ENCODE data around the gene CFTR.

DNA sequence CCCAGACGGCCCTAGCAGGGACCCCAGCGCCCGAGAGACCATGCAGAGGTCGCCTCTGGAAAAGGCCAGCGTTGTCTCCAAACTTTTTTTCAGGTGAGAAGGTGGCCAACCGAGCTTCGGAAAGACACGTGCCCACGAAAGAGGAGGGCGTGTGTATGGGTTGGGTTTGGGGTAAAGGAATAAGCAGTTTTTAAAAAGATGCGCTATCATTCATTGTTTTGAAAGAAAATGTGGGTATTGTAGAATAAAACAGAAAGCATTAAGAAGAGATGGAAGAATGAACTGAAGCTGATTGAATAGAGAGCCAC lies 184 bp downstream of the CFTR start:
- TF ChIP-seq, protein P1, sequence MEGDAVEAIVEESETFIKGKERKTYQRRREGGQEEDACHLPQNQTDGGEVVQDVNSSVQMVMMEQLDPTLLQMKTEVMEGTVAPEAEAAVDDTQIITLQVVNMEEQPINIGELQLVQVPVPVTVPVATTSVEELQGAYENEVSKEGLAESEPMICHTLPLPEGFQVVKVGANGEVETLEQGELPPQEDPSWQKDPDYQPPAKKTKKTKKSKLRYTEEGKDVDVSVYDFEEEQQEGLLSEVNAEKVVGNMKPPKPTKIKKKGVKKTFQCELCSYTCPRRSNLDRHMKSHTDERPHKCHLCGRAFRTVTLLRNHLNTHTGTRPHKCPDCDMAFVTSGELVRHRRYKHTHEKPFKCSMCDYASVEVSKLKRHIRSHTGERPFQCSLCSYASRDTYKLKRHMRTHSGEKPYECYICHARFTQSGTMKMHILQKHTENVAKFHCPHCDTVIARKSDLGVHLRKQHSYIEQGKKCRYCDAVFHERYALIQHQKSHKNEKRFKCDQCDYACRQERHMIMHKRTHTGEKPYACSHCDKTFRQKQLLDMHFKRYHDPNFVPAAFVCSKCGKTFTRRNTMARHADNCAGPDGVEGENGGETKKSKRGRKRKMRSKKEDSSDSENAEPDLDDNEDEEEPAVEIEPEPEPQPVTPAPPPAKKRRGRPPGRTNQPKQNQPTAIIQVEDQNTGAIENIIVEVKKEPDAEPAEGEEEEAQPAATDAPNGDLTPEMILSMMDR (conservative IDR thresholded peaks at IDR 0.05 in 1 of 2, IDR thresholded peaks at IDR 0.05 in 1 of 2; ENCODE audit: low read depth in 1 of 2, low read length in 2 of 2) = no peak
- no peak for TF ChIP-seq EZH2 (IDR thresholded peaks at IDR 0.05; ENCODE audit: low read length, missing control alignments)

Measured in fibroblast of lung (primary cell).